Panc1 (cell line): ENCODE measurements around the gene SNRNP40. TPM values are rescaled to one million over a fixed set of nuclear protein-coding genes. Genes with fewer than 3 reads are reported as not detected.

Experiments used
- ATAC-seq: fragments of 200-7000 bp; cut with Tn5 transposase; 2 replicates; pipeline ENCODE4 v1.9.1; 2020; ENCODE audit warnings: mild to moderate bottlenecking, moderate library complexity
- BruUV-seq: library from RNA; stranded (reverse); fragments of 400-500 nt; replicated peaks from 2 replicates; lab custom pipeline; 2021; lab: Mats Ljungman, UMichigan
- CTCF ChIA-PET: fragments of 300-600 bp; sonication (Branson Sonifier 250); formaldehyde crosslinking; loops from one replicate; lab custom pipeline; 2022; ENCODE audit warnings: antibody characterized with exemption; lab: Charles Lee
- POLR2A ChIA-PET: fragments of 300-600 bp; sonication (Branson Sonifier 250); formaldehyde crosslinking; loops from one replicate; lab custom pipeline; 2022; ENCODE audit warnings: antibody characterized with exemption; lab: Charles Lee
- DNase-seq: peaks from one replicate; pipeline ENCODE4 v3.0.0-alpha.2; 2010; ENCODE audit warnings: low read depth, low spot score
- H3K27ac ChIP-seq: 2 replicates; pipeline ENCODE4 v1.5.1; 2011; ENCODE audit warnings: mild to moderate bottlenecking, low read length, inconsistent platforms
- H3K27me3 ChIP-seq: fragments of 200-500 bp; sonication (Bioruptor generic); 2 replicates; pipeline ENCODE4 v1.6.0; 2014; ENCODE audit warnings: low read length, inconsistent platforms; ENCODE audit not compliant: control insufficient read depth, insufficient read depth
- H3K36me3 ChIP-seq: fragments of 200-500 bp; sonication (Bioruptor generic); 2 replicates; pipeline ENCODE4 v1.5.1; 2014; ENCODE audit warnings: inconsistent platforms, mild to moderate bottlenecking, low read length, moderate library complexity; ENCODE audit not compliant: control insufficient read depth, insufficient read depth
- H3K4me1 ChIP-seq: 2 replicates; pipeline ENCODE4 v1.5.1; 2011; ENCODE audit warnings: inconsistent platforms, mild to moderate bottlenecking, low read length, moderate library complexity; ENCODE audit not compliant: control insufficient read depth, insufficient read depth
- H3K4me3 ChIP-seq, 2 experiments: 2 replicates each; pipeline ENCODE4 v1.5.1; 2011 to 2012; ENCODE audit warnings: low read depth in 2 of 2, low read length in 2 of 2, mild to moderate bottlenecking in 2 of 2, inconsistent platforms in 1 of 2, moderate library complexity in 1 of 2
- H3K9me3 ChIP-seq: fragments of 200-500 bp; sonication (Bioruptor generic); 2 replicates; pipeline ENCODE4 v1.5.1; 2014; ENCODE audit warnings: low read depth, mild to moderate bottlenecking, inconsistent platforms, low read length, moderate library complexity; ENCODE audit not compliant: control insufficient read depth, insufficient read depth
- CTCF ChIP-seq: fragments of 450-650 bp; IDR thresholded peaks from 2 replicates; pipeline ENCODE4 v1.5.1; 2017; ENCODE audit warnings: mild to moderate bottlenecking
- POLR2AphosphoS5 ChIP-seq: IDR thresholded peaks from 2 replicates; pipeline ENCODE4 v1.6.1; 2012; ENCODE audit warnings: mild to moderate bottlenecking, low read depth, low read length, moderate library complexity
- REST ChIP-seq, 2 experiments: IDR thresholded peaks; 2 replicates each; pipeline ENCODE4 v1.6.1; 2011 to 2012; ENCODE audit warnings: low read depth in 2 of 2, control low read depth in 1 of 2, low read length in 1 of 2, mild to moderate bottlenecking in 1 of 2, moderate library complexity in 1 of 2; ENCODE audit not compliant: insufficient read depth in 1 of 2
- SIN3A ChIP-seq: IDR thresholded peaks from 2 replicates; pipeline ENCODE4 v1.6.1; 2012; ENCODE audit warnings: low read depth, mild to moderate bottlenecking, low read length, moderate library complexity, borderline replicate concordance; ENCODE audit not compliant: insufficient read depth
- TCF7L2 ChIP-seq: IDR thresholded peaks from 2 replicates; pipeline ENCODE4 v1.6.1; 2011; ENCODE audit warnings: mild to moderate bottlenecking, low read depth, low read length, inconsistent platforms
- in situ Hi-C: cut with HindIII; loops from 2 replicates; pipeline ENCODE4 v1.10.0; 2016; ENCODE audit warnings: low sequenced_read_pairs, low pct_unique_long_range_greater_than_20kb
- intact Hi-C: fragments of 100-400 bp; cut with micrococcal nuclease; formaldehyde crosslinking; loops from one replicate; pipeline ENCODE4 v1.10.0; 2022; ENCODE audit not compliant: unreplicated experiment
- total RNA-seq: library from RNA; stranded (reverse); gene quantifications from one replicate; pipeline ENCODE4 v1.2.1, GENCODE V29; 2021; ENCODE audit not compliant: unreplicated experiment

The SNRNP40 gene
- total RNA-seq, 1 experiment from 2014 or later: 99.3 TPM

GRCh38 chr1:31310198-31310597, 13.6 kb upstream of the SNRNP40 start:
- no peak for TF ChIP-seq TCF7L2
- TF ChIP-seq CTCF: no peak
- no peak for TF ChIP-seq SIN3A
- TF ChIP-seq POLR2AphosphoS5: no peak
- TF ChIP-seq REST (IDR thresholded peaks at IDR 0.05; ENCODE audit: insufficient read depth in 1 of 2, low read depth in 2 of 2, low read length in 1 of 2): no peak
- in situ Hi-C loops (no loop called here), intact Hi-C loops (no loop called here)
- CTCF ChIA-PET: no interaction called here
- DNase-seq (no peak), ATAC-seq (no peak)
- no TSS peak for BruUV-seq
- no peak overlapping the region for H3K27ac ChIP-seq
- no peaks in the 10 kb centered on the region for H3K9me3 ChIP-seq
- H3K27me3 ChIP-seq: no peaks in the 10 kb centered on the region
- POLR2A ChIA-PET: no interaction called here
- no peaks in the 10 kb centered on the region for H3K4me1 ChIP-seq
- H3K36me3 ChIP-seq: no peaks in the 10 kb centered on the region
- H3K4me3 ChIP-seq: no peak overlapping the region

- POLR2A ChIA-PET: no interaction called here
- DNase-seq (no peak), ATAC-seq (no peak)
- BruUV-seq: no TSS peak
- no peak for TF ChIP-seq REST (IDR thresholded peaks at IDR 0.05; ENCODE audit: insufficient read depth in 1 of 2, low read depth in 2 of 2, low read length in 1 of 2)
- no peak for TF ChIP-seq CTCF
- no peak for TF ChIP-seq POLR2AphosphoS5
- no peak for TF ChIP-seq SIN3A
- TF ChIP-seq TCF7L2: no peak
- in situ Hi-C loops: no loop called here
- no peaks in the 10 kb centered on the region for H3K9me3 ChIP-seq
- intact Hi-C loops: no loop called here
- H3K27ac ChIP-seq: no peak overlapping the region
- H3K4me1 ChIP-seq: no peaks in the 10 kb centered on the region
- CTCF ChIA-PET: no interaction called here
- no peaks in the 10 kb centered on the region for H3K27me3 ChIP-seq
- no peaks in the 10 kb centered on the region for H3K36me3 ChIP-seq
- H3K4me3 ChIP-seq: no peak overlapping the region
Observed at GRCh38 chr1:31308036-31308435, 11.4 kb upstream of the SNRNP40 start.
